HG03439 (cell line): Measurements from ENCODE around the gene PHLPP1.

Experiments used
- ATAC-seq: cut with Tn5 transposase; IDR thresholded peaks from one replicate; pipeline ENCODE4 v1.9.1; 2021; ENCODE audit warnings: mild to moderate bottlenecking, moderate library complexity; ENCODE audit not compliant: unreplicated experiment

The PHLPP1 gene

DNA sequence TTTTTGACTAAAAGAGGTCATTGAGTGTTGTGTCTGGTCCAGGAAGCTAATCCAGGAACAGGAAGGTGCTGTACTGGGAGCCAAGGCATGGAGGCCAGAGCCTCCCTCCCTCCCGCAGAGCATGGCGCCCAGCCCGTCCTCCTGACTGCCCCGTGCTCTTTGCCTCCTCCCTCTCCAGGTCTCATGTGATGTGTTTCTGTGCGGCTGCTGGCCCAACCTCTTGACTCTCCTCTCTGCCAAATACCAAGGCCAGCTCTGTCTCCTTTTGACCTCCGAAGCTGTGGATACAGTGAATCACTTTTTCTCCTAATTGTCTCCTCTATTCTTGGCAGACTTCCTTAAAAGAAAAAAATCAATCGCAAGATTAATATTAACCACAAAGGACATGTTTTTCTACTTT is 284.1 kb downstream of the PHLPP1 start:
- ATAC-seq, result no peak

DNA sequence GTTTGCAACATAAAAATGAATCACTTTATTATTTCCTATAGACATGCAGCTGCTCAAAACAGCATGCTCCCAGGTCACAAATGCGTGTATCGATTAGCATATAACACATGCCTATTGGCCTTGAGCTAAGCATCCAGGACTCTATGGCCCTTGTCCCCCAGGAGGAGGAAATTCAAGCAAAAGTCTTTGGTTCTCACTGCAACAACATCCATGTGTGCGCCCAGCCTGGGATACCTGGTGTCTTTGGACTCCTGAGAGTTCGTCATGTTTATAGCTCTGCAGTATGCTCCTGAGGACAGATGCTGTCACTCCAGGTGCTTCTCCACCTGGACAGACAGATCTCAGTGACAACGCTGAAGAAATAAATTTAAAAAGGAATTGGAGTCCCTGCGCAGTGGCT is 284.6 kb downstream of the PHLPP1 start:
- ATAC-seq, result no peak

DNA sequence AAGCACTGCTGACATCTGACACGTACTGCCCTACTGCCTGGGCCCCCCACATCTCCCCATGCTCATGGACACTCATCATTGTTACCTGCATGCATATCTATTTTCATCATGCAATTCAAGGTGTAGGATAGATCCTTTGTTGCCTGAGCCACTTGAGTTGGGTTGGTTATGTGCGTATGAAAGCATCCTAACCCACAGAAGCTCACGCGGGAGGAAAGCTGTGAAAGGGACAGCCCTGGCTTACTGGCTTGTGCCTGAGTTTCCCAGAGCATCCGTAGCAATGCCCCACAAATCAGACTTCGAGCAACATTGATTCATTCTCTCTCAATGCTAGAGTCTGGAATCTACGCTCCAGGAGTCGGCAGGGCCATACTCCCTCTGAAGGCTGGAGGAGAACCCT is 285.5 kb downstream of the PHLPP1 start:
- ATAC-seq, result no peak

DNA sequence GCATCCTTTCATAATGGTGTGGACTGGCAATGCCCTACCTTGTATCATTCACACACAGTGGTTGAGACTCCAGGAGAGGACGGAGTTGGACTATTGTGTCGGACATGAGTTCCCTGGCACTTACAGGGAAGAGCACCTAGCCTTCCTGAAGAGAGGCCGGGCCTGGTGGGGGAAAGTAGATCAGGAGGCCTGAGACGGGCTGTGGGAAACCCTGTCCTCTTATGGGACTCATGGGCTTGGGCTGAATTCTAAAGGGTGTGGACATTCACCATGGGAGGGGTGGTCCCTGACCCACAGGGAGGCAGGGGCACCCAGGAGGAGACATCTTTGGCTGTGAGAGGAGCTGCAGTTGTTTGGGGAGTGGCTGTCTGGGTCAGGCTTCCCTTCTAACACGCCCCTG is 286.5 kb downstream of the PHLPP1 start:
- ATAC-seq, result no peak

DNA sequence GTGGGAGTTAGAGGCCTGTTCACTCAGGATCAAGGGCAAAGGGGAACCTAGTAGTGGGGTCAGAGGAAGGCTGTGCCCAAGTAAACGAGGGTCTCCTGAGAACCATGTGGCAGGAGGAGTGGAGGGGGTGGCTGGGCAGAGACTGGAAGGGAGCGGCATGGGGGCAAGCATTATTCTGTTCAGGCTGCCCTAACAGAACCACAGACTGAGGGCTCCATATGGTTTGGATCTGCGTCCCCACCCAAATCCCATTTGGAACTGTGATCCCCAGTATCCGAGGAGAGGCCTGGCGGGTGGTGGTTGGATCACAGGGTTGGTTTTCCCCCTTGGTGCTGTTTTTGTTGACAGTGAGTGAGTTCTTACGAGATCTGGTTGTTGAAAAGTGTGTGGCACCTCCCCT is 287.0 kb downstream of the PHLPP1 start:
- ATAC-seq, result no peak

DNA sequence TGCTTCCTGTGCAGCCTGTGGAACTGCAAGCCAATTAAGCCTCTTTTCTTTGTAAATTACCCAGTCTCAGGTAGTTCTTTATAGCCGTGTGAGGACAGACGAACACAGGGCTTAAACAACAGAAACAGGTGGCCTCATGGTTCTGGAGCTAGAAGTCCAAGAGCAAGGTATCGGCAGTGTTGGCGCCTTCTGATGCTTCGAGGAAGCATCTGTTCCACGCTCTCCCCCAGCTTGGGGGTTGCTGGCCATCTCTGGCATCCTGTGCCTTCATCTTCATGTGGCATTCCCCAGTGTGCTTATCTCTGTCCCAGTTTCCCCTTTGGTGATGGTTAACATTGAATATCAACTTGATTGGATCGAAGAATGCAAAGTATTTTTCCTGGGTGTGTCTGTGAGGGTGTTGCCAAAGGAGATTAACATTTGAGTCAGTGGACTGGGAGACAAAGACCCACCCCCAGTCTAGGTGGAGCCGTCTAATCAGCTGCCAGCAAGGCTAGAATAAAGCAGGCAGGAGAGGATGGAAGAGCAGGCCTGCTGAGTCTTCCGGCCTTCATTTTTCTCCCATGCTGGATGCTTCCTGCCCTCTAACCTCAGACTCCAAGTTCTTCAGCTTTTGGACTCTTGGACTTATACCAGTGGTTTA is 287.6 kb downstream of the PHLPP1 start:
- ATAC-seq, result no peak

DNA sequence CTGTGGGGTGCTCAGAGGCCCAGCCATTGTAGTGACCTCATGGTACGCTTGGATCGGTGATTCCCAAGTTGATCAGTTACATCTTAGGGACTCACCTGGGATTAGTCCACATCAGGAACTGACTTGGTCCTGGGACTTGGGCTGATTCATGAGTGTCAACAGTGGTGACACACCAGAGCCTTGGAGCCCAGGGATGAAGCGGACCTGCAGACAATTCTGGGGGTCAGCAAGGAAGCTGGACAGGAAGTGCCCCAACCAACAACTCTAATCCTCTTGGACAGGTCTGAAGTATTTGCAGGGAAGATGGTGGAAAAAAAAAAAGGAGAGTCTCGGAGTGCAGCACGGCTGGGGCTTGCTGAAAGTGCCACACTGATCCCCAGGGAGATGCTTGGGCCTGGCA is 288.6 kb downstream of the PHLPP1 start:
- no peak for ATAC-seq

DNA sequence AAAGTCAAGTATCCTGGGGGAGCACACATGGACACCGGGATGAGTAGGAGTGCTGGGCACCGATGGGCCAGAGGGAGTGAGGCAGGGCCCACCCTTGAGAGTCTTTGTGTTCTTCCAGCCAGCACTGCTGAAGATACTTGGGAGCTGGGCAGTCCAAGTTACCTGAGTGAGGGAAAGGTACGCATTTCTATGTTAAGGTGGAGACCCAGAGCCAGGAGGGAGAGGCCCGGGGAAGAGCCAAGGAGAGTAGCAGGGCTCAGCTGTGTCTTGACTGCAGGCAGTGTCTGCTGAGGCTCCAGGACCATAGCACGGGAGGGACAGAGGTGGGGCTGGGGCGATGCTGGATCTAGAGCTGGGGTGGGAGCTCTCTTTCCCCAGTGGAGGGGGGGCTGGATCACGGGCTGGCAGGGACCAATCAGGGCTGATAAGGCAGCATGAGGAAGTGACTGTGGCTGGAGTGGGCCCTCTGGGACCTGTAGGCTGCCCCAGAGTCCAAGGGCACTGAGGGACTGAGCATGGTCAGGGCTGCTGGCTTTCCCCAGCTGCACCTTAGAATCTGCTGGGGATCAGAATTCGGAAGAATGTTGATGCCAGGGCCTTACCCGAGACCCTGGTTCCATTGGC is 289.2 kb downstream of the PHLPP1 start:
- no peak for ATAC-seq

DNA sequence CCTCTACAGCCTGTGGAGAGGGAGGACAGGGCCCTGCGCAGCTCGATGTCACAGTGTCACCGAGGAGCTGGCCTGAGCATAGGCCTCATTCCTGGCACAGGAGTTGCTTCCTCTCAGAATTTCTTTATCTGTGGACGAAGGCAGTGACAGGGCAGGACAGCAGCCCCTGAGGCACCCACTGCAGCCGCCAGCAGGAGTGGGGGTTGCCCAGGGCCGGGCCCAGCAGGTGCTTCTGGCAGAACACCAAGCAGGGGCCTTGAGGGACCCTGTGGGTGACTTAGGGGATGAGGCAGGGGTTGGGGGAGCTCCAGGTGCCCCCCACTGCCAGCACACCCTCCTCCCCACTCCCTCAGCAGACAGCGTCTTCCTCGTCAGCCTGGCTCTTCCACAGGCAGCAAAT is 290.0 kb downstream of the PHLPP1 start:
- ATAC-seq, result no peak

DNA sequence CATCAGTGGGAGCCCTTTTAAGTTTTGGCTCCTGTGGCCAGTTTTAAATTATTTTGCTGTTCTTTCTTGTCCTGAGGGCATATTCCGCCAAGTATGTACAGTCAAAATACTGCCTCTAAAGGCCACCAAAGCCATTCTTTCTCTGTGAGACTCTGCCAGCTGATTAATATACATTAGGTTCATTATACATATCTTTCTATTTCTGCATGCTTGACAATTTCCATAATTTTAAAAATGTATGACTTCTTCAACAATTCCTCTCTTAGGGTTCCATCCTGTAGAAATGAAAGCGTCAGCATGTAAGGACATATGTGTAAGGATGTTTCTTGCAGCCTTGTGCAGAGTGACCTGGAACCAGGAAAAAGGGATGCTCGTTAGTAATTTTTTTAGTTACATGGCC is 291.9 kb downstream of the PHLPP1 start:
- no peak for ATAC-seq

DNA sequence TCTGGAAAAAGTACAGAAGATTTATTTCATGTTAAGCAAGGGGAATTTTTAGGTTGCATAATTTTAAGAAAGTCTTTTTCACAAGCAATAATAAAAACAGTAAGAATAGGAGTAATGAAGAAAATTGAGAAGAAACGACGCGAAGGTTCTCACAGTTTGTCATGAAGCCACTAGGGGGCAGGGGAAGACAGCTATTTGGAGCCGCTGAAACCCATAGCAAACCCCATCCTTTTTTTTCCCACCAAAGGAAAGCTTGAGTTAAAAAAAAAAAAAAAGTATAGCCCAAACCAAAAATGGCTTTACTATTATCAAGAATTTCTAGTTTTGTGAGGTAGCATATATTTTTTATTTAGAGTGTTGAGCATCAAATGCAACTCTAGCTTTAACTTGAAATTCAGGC is 300.9 kb downstream of the PHLPP1 start:
- no peak for ATAC-seq

DNA sequence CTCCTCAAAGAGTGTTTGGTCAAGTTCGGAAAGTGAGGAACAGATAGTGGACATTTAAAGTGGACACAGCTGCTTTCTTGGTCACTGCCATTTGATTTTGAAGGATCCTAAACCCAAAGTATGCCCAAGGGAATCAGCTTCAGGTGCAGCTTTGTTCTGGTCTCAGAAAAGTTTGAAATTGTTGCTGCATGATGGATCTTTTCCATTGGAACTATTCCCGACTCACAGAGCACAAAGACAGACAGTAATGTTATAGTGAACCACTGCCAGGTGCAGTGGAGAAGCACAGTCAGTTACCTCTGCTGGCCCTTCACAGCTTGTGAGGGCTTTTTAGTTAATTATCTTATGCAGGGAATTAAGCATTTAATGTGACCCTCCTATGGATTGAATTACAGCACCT is 301.7 kb downstream of the PHLPP1 start:
- ATAC-seq, result no peak

DNA sequence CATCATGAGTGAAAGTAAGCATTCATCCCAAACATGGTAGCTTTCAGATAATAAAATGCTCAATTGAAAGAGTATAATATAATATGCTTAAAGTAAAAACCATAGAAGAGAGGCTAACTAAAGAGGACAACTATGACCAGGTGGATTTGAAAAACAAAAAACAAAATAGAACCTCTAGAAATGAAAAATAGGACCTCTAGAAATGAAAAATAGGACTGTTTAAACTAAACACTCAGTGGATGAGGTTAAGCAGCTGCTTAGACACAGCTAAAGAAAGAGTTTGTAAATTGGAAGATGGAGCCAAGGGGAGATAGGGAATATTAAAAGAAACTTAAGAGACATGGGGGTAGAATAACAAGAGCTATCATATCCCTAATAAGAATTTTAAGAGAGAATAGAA is 302.6 kb downstream of the PHLPP1 start:
- ATAC-seq, result no peak

DNA sequence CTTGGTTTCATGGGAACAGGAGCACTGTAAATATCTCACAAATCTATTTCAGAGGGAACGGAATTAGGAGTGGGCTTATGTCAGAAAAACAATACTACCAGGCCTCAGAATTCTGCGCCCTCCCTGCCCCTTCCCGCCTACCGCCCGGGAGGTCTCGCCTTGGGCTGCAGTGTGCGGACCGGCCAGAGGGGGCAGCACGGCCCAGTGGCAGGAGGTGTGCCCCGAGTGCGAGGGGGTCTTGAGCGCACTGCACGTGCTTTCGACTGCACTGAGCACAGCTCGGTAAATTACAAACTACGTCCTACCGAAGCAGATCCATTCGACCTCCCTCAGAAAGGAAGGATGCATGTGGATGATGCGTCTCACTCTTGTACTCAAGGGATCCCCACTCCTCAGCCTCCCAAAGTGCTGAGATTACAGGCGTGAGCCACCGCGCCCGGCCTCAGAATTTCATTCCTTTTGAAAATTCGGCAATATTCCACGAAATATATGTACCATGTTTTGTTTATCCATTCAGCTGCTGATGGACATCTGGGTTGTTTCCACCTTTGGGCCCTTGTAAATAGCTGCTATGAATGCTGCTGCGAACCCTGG is 307.2 kb downstream of the PHLPP1 start:
- no peak for ATAC-seq

DNA sequence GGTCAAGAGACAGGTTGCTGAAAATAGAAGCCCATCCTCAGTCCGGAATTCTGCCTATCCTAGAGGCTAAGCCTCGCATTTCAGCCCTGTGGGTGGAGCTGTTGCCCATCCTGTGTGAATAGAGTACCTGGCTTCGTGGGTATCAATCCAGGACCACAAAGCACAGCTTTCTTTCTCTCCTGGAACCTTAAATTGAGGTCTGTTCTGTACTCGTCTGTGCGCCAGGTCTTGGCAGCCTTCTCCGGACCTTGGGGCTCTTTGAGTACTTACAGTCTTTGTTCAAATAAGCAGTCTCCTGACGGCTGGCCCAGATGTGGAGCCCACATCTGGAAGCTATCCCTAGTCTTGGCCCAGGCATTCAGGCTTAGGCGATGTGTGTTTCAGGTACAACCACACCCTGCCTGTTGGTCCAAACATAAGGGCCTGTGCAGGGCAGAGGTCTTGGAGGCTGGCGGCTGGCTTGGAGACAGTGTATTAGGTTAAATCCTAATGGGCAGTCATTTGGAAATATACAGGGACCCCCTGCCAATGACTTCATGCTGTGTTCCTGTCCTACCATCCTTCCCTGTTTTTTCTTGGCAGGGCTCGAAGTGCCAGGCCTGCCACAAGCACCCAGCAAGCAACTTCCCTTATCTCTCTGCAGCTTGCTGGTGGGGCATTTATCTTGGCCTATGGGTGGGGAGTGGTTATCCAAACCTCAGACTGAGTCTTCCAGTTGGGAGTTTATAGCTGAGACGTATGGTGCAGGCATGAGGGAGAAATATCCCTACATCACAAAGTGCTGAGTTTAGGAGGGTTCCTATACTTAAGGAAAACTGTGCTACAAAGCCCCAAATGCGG is 310.1 kb downstream of the PHLPP1 start:
- no peak for ATAC-seq

DNA sequence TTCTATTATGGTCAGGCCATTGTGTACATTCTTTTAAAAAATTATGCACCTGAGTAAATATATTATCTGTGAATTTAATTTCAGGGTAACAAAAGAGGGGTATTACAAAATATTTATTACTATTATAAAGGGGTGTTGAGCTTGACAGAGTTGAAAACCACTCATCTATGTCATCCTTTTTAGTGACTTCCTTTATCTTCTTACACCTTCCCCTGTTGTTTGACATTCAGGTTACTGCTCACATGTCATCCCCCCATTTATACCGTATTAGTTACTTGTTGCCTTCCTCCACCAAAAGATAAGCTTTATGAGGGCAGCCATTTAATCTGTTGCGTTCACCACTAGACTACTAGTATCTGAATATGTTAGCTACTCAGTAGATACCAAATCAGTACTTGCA is 313.0 kb downstream of the PHLPP1 start:
- no peak for ATAC-seq
